Dermis blood vessel endothelial cell (primary cell): Measurements from ENCODE around the gene MAX. TPM values are rescaled to one million over a fixed set of nuclear protein-coding genes. Genes with fewer than 3 reads are reported as not detected.
"Not testable (repeated sequence)": the region's sequence is repeated elsewhere in the genome, so short reads cannot be mapped to it uniquely, and the experiment has no call there.

ENCODE experiments used
- DNase-seq: peaks from one replicate; pipeline ENCODE4 v3.0.0; 2010
- total RNA-seq: library from RNA; depleted of rRNA; stranded (reverse); fragments of >200 nt; gene quantifications from 2 replicates; pipeline ENCODE4 v1.2.3, GENCODE V29; 2014

Gene MAX
- total RNA-seq, 1 donor from 2014 or later: 50.9 TPM

DNA sequence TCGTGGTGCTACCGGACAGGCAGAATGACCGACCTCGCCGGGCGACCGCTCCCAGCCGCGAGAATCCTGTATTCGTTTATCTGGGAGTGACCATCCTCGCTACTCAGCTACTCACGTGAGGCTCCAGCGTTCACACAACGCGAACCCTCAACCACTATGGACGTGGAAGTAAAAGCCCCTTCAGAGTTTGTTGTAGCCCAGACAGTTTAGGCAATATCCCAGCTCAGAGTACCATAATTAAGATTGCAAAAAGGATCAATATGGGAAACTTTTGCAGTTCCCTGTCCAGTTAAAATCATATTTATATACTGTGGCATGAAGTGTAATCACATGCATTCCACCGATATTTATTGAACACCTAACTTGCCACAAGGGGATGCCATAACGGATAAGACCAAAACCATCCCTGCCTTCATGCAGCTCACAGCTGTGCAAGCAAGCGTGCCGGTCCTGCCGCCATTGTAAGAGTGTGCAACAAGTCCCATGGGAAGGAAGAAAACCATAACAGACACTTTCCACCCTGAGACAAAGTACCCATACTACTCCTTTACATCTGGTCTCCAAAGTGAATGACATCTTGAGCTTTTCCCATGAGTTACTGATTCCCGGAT, 938 bp upstream of the MAX start:
- DNase-seq: peak; percentile 43

DNA sequence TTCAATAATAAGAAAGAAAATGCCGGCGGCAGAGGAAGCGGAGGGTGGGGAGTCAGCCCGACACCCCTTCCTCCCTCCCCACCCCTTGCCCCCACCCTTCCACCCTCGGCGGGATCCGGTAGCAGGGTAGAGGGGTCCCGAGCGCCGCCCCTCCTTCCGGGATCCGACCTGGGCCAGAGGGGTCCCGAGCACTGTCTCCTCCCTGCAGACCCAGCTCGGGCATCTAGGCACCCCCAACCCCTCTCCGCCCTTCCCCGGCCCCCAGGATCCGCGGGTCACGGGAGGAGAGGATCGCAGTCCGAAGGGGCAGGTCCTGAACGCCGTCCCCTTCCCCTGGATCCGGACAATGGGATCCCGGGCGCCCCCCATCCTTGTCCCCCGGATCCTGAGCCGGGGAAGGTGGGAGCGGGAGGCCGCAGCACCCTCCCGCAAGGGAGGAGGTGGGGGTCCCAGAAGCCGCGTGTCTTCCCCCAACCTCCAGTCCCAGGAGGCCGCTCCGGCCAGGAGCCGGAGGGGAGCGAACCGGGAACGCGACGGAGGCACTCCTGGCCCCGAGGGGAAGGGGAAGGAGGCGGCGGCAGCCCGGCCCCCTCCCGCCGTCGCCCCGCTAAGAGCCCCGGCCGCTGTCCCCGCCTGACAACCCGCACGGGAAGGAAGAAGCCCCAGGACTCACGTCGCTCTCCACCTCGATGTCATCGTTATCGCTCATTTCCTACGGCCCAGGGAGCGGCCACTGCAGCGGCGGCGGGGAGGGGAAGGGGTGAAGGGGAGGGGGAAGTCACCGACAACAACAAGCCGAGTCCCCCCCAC, 481 bp downstream of the MAX start:
- peak; percentile 23 for DNase-seq

DNA sequence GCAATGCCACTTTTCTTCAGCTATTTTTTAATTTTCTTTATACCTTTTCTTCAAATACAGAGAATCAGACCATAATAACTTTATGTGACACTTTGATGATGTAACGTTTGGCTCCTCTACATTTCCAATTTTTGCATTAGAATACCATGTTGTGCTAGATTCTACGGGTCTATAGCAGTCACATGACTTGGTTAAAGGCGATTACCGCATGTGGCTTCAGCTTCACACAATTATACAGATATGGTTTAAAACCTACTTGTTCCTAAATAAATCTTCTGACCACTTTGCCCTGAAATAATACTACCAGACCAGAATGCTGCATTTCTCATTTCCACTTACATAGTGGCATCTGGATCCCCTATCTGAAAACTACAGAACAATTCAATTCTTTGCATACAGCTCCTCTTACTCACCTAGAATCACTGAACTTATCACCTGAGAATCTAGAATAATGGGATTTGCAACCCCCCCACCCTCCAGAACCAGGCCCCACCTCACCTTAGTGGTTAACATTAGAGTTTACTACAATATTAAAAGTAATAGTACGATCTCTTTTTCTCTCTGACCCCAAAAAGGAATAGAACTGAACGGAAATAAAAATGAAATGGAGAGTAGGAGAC, 1.3 kb downstream of the MAX start:
- peak; percentile 35 for DNase-seq

DNA sequence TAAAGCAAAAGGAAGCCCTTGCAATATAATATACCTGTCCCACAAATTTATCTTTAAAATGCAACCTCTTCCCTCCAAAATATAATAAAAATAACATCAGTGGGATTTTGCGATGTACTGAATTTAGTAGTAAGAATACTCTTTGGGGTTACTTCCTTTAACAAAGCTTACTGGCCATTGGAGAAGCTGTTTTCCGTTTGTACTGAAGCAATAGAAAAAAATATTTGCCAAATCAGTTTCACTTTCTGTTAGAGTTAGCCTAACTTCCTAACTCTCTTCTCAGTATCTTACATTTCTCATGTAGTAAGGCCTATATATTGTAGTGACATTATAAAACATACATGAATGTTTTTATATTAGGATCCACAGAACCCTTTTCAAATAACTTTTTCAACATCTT, 3.7 kb downstream of the MAX start:
- DNase-seq: peak; percentile 54

DNA sequence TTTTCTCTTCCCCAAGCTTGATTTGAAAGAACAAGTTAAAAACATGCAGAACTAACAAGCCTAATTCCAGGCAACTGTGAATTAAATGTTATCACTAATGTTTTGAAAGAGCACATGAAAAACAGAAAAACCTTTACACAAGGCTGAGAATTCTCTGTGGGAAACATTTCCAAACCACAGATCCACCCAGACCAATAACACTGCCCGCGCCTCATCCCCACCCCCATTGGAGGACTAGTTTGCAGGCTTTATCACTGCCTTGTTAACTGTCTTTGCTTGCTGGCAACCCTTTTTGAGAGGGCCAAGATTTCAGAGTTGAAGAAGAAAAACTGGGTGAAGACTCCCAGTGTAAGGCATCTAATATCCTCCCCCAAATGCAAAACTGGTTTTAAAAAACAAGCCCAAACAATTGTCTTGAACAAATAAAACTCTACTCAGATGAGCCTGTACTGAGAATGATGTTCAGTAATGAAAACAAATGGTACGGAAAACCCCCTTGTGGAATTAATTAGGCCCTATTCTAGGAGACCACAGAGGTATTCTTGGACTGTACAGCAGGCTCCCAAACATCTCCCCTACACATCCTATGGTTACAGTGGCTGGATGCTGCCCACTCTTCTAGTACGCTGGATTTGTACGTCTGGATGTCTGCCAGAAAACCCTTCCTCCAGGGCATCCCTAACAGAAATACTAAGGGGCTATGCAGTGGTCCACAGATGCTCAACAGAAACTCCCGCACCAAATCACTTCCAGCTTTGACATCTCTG, 5.8 kb downstream of the MAX start:
- DNase-seq: no peak

DNA sequence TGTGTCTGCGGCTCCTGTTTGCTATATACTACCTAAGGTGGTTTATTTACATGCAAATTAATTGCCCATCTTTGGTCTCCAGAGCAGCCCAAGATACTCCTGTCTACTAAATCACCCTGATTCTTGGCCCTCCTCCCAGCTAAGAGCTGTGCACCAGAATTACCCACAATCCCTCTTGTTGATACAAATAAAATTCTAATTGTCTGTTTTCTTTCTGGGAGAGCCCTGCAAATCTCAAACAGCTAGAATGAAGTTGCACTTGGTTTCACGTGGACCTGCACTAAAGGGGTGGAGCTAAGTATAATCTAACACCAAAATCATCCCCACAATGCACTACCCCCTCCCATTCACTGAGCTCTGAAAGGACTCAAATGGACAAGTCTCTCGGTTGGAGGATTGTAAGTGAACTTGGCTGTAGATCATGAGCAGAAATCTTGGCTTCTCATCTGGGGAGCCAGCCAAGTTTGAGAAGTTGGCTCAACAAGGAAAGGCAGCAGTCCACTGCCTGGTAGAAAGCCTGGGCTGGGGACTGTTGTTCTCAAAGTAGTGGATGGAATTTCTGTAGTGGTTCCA, 6.6 kb downstream of the MAX start:
- DNase-seq: peak; percentile 25

DNA sequence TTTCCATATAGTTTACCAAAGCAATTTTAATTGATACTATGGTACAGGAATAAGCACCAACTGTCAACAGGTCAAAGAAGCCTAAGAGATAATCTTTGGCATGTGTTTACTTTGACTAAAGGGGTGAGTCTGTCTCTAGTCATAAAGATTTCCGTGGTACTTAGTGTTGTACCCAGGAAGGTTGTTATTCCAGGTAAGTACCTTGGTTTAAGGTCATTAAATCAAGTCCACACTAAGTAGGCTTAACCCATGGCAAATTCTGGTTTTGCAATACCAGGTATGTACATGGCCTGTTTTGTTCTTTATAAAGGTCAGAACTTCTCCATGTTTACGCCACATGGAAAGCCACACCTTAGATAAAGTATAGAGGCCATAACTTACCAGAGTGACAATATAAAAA, 10.0 kb downstream of the MAX start:
- no peak for DNase-seq

DNA sequence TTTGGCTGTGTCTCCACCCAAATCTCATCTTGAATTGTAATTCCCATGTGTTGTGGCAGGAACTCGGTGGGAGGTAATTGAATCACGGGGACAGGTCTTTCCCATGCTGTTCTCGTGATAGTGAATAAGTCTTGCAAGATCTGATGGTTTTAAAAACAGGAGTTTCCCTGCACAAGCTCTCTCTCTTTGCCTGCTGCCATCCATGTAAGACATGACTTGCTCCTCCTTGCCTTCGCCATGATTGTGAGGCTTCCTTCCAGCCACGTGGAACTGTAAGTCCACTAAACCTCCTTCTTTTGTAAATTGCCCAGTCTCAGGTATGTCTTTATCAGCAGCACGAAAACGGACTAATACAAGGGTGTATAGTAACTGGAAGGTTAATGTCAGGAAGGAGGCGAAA, 14.5 kb downstream of the MAX start:
- not testable (repeated sequence) for DNase-seq

DNA sequence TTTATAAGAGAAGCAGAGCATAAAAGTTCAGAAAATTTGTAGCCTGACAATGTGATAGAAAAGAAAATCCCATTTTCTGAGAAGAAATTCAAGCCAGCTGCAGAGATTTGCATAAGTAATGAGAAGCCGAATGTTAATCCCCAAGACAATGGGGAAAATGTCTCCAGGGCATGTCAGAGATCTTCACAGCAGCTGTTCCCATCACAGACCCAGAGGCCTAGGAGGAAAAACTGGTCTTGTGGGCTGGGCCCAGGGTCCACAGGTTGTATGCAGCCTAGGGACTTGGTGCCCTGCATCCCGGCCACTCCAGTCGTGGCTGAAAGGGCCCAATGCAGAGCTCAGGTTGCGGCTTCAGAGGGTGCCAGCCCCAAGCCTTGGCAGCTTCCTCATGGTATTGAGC, 15.6 kb downstream of the MAX start:
- not testable (repeated sequence) for DNase-seq

DNA sequence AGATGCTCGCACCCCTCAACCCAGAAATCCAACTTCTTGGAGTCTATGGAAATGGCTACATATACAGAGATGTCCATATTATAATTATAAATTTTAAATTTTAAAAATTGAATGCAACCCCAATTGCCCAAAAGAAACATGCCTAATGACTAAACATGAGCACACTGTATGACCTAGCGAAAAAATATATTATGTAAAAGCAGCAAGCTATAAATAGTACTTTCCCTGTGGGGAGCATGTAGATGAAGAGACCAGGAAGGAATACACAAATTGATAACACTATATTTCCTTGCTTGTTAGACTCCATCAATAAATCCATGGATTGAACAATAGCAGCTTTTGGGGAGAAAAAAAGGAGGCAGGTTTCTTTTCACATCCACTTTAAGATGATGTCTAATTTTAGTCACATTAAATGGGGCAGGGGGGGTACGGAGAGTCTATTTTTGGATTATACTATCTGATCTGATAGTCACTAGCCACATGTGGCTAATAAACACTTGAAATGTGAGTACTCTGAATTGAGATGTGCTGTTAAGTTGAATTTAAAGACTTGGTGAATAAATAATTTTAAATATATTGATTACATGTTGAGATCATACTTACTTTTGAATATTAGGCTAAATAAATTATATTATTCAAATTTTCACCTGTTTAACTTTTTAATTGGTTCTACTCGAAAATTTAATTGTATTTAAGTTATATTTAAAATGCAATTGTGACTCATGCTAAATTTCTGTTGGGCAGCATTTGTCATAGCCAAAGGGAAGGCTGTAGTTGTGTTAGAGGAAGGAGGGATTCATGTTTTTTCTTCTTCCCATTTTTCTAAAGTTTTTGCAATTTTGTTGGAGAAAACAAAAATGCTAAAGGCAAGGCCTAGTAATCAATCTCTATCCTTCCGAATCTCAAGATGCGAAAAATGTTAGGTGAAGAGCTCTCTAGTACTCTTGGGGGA, 17.5 kb downstream of the MAX start:
- DNase-seq: no peak

DNA sequence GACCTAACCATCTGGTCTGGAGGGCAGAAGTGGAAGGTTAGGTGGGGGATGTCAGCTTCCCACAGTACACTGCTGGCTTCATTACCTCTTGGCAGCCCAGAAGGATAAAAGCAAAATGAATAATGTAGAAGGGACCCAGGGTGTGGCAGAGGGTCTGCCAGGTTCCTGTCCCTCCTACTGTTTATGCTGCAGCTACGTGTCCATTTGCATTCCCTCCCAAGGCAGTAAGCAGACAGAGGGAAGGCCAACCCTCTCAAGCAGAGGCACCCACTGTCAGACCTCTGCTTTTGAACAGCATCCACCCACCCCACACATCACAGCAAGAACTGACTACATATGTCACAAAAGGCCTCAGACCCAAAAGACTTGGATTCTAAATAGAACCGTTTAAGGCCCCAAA, 19.4 kb downstream of the MAX start:
- no peak for DNase-seq

DNA sequence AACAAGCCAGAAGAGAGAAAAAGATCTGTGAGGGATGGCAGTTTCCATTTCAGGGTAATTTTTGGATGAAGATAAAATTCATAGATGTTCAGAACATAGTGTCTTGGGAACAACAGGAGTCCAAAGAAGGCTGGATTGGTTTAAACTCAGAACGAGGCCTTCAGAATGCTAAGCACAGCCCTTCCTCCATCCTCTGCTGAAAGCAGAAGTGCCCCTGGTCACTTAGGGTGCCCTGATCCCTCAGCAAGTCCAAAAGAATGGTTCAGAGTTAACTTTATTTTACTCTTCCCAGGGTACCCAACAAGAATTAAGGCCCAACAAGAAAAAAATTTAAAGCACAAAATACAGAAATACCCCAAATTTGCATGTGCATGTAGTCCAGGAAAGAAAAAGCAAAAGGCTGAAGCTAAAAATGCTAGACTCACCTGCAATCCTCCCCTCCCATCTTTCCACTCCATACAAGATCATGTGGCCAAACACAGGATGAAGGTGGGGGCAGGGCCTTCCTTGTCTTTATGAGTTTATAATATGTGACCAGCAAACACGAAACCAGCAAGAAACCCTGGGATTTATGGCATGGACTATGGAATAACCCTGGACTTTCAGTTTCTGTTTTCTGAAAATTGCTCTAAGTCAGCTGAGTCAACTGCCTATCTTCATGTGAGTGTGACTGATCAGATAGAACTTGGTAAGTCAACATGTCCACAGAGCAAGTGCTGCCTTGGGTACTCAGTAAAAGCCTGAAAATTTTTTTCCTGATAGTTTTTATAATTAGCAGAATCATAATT, 21.2 kb downstream of the MAX start:
- DNase-seq: no peak

DNA sequence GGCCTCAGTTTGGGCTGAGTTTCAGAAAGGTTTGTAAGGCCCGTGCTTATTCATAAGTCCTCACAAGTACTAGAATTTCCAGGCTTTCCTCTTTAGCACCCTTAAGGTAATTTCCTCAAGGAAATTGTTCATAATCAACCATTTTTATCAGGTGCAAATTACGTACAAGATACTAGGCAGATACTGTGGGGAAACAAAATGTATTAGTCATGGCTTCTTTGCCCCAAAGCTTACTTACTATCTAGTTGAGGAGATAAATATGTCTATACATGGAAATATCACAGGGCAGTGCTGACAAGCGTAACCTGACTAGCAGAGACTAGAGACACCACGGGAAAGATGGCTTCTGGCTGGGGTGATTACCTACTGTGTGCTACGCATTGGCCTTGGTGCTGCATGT, 22.5 kb downstream of the MAX start:
- peak; percentile 47 for DNase-seq

DNA sequence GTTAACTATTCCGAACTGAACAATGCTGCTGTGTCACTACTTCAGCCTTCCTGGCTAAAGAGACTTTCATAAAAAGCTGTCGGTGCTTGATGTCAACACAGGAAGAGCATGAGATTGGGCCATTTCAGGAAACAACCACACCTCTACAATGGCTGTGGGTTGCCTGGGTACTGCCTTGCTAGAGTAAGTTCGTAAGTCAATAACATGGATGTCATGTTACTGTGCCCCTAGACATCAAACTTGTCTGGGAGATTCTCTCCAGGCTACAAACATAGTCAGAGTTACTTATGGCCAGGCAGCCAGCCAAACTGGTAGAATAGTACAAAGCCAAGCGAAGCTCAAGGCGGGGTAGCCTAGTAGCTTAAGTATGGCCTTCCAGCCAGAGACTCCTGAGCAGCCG, 23.1 kb downstream of the MAX start:
- peak; percentile 43 for DNase-seq

DNA sequence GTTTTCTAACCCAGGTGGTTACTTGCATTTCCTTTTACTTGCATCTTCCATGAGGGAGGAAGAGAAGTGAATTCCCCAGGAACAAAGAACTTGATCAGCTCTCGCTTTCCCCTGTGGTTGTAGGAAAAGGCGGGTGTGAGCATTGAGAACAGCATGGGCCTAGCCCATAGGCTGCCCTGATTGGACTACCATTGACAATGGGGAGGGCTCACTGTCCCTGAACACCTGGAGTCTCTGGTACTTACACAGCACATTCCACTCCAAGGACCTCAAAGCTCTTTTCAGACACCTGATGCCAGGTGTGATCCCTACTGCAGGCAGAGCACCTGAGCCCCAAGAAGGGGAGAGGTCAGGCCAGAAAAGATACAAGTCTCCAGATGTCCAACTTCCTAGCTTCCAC, 25.0 kb downstream of the MAX start:
- no peak for DNase-seq

DNA sequence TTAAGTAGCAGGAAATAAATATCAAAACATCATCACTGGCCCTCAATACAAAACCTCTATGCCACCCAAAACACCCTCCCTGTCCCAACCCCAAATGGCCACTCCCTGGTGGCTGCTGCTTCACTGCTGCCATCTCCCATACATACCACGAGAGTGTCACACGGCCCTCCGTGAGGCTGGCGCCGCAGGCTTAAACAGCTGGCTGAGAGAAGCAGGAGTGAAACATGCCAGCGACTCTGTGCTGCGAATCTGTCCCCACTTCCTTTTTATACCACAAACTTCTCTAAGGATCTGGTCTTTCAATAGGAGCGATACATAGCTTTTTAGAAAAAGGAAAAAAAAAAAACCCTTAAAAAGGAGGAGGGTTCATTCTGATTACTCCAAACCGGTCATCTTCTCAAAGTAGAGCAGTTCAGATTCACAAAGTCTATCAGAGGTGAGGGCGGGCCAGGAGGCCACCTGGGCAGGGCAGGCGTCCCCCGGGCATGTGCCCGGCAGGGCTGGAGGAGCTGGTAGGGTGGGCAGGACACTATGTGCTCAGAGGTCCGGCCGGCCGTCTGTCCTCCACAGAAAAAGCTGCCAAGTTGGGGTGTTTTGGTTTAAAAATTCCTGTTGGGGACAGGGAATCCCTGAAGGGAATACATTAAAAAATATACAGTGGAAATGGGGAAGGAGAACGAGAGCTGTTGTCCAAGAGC, 26.5 kb downstream of the MAX start:
- DNase-seq: no peak

DNA sequence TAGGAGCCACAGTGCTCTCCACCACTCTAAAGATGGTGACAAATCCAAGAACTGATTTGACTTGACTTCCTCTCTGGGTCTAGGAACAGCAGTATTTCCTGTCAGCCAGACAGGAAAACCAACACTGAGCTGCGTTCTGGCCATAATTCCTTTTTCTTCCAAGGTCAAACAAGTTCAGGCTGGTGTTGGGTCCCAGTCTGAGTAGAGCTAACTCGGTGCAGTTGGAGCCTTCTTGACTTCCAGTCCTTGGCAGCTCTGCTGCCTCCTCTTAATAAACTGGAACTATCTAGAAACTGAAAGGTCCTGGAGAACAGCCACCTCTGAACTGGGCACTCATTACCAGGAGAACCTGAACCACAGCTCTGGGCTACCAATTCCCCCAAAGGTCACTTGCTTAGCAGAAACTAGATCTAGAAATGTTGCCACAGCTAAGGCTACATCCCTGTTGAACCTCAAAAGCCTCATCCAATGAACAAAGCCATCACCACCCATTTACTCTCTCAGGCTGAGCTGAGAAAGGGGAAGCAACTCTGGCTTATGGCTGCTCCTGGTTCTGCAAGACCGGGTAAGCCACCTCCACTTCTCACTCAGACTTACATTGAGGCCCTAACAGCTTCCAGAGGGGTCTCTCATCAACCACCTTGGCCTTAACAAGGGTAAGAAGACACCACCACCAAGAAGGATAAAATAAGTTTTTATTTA, 27.7 kb downstream of the MAX start:
- DNase-seq: peak; percentile 64

DNA sequence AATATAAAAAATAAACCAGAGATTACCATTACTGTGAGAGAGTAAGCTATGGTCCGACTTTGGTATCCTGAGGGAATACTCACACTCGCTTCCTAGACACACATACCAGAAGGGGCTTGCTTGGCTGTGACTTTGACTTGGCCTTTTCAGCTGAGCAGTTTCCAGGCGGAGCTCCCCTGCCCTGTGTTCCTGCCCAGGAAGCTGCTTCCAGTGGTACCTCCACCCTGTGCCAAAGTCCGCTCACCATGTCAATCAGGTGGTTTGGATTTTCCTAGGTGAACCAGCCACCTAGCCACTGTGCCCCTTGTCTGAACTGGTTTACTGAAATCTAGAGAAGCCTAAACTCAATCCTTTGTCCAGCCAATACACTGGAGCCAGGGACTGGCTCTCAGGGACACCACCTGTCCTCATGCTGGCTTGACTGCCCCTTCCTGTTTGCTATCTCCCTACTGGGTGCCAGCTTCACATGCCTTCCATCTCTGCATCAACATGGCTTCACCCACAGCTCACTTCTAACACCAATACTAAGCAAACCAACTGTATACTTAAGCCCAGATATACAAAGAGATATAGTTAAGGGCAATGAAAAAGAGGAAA, 28.6 kb downstream of the MAX start:
- DNase-seq: no peak

DNA sequence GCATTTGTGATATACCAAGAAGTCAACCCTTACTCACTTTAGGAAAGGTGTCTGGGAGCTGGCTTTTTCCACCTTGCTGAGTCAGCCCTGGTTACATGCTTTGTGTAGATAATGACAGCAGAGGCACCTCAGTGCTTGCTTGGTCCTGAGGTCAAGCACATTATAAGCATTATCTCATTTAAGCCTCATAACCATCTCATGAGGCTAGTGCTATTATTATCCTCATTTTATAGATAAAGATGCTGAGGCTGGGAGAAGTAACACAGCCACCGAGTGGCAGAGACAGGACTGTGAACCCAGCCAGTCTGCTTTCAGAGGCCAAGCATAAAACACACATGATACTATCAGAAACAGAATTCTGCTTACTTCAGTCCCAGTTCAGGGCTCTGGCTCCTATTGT, 29.4 kb downstream of the MAX start:
- no peak for DNase-seq
